NCI-H2227 (cell line): ENCODE data around the gene CEP131.

Experiments used
- DNase-seq: peaks from one replicate; lab custom pipeline; 2025; ENCODE audit not compliant: unreplicated experiment; lab: John Stamatoyannopoulos, UW

The CEP131 gene

GRCh38 chr17:81239714-81240555 lies 17.2 kb upstream of the CEP131 start:
- DNase-seq = no peak

GRCh38 chr17:81238815-81239713 lies 16.3 kb upstream of the CEP131 start, which contains the start of the genes NDUFAF8 and TEPSIN:
Gene NDUFAF8 (plus strand): TSS chr17:81239318. CDS start chr17:81239364, 46 bp downstream.
Gene TEPSIN (minus strand): TSS chr17:81239055. CDS start chr17:81239033, 22 bp downstream.
- peak; percentile 99 for DNase-seq

GRCh38 chr17:81238490-81238814 lies 15.7 kb upstream of the CEP131 start:
- DNase-seq = no peak

GRCh38 chr17:81237591-81238489 lies 15.1 kb upstream of the CEP131 start:
- DNase-seq = no peak

- no peak for DNase-seq
Observed at GRCh38 chr17:81236784-81237183, 14.0 kb upstream of the CEP131 start.

- DNase-seq = no peak
Observed at GRCh38 chr17:81235822-81236740, 13.3 kb upstream of the CEP131 start.

GRCh38 chr17:81234940-81235821 lies 12.4 kb upstream of the CEP131 start:
- no peak for DNase-seq

- no peak for DNase-seq
Observed at GRCh38 chr17:81234506-81234855, 11.7 kb upstream of the CEP131 start.

GRCh38 chr17:81233811-81234505 lies 11.2 kb upstream of the CEP131 start:
- no peak for DNase-seq

GRCh38 chr17:81233316-81233715 lies 10.6 kb upstream of the CEP131 start:
- DNase-seq = no peak

GRCh38 chr17:81232616-81233241 lies 10.0 kb upstream of the CEP131 start:
- no peak for DNase-seq

- no peak for DNase-seq
Observed at GRCh38 chr17:81231766-81232581, 9.2 kb upstream of the CEP131 start.

- DNase-seq = no peak
Observed at GRCh38 chr17:81231121-81231645, 8.4 kb upstream of the CEP131 start.

- DNase-seq = no peak
Observed at GRCh38 chr17:81230043-81230820, 7.5 kb upstream of the CEP131 start.

- no peak for DNase-seq
Observed at GRCh38 chr17:81229666-81229920, 6.8 kb upstream of the CEP131 start.
